PC-9 (cell line): Measurements from ENCODE around the gene FAM241B. TPM values are rescaled to one million over a fixed set of nuclear protein-coding genes. Genes with fewer than 3 reads are reported as not detected.

Source experiments
- BruUV-seq: library from RNA; stranded (reverse); fragments of 400-500 nt; replicated peaks from 2 replicates; lab custom pipeline; 2021; lab: Mats Ljungman, UMichigan
- CTCF ChIA-PET: fragments of 300-600 bp; sonication (Branson Sonifier 250); formaldehyde crosslinking; loops from one replicate; lab custom pipeline; 2022; ENCODE audit warnings: antibody characterized with exemption; lab: Charles Lee
- POLR2A ChIA-PET: fragments of 300-600 bp; sonication (Branson Sonifier 250); formaldehyde crosslinking; loops from one replicate; lab custom pipeline; 2022; ENCODE audit warnings: antibody characterized with exemption; ENCODE audit not compliant: unreplicated experiment; lab: Charles Lee
- DNase-seq, 2 experiments: peaks; one replicate each; pipeline versions ENCODE4 v3.0.0 to v3.0.0-alpha.2; 2015 to 2022; ENCODE audit warnings: mixed read lengths in 1 of 2
- H2AFZ ChIP-seq: fragments of 200-600 bp; sonication (generic); 2 replicates; pipeline ENCODE4 v1.8.1; 2017; ENCODE audit warnings: antibody characterized with exemption
- H3F3A ChIP-seq: fragments of 200-600 bp; sonication (generic); 2 replicates; pipeline ENCODE4 v1.8.1; 2017; ENCODE audit warnings: antibody characterized with exemption, mild to moderate bottlenecking, low read depth; ENCODE audit not compliant: insufficient read depth
- H3K27ac ChIP-seq: fragments of 200-600 bp; sonication (generic); 2 replicates; pipeline ENCODE4 v1.6.1; 2016; ENCODE audit warnings: mixed run types
- H3K27me3 ChIP-seq: fragments of 200-600 bp; sonication (generic); 2 replicates; pipeline ENCODE4 v1.6.1; 2016; ENCODE audit warnings: low read depth, mixed run types; ENCODE audit not compliant: insufficient read depth
- H3K36me3 ChIP-seq: fragments of 200-600 bp; sonication (generic); 2 replicates; pipeline ENCODE4 v1.6.1; 2016; ENCODE audit warnings: low read depth, mixed run types
- H3K4me1 ChIP-seq: fragments of 200-600 bp; sonication (generic); replicated peaks from 2 replicates; pipeline ENCODE4 v1.6.1; 2016; ENCODE audit warnings: mixed run types; ENCODE audit not compliant: insufficient read depth
- H3K4me2 ChIP-seq: fragments of 200-600 bp; sonication (generic); 2 replicates; pipeline ENCODE4 v1.6.1; 2017; ENCODE audit warnings: mixed run types
- H3K4me3 ChIP-seq: fragments of 200-600 bp; sonication (generic); 2 replicates; pipeline ENCODE4 v1.6.1; 2016; ENCODE audit warnings: mixed run types
- H3K79me2 ChIP-seq: fragments of 200-600 bp; sonication (generic); 2 replicates; pipeline ENCODE4 v1.6.1; 2017; ENCODE audit warnings: low read depth, mixed run types
- H3K9me2 ChIP-seq: fragments of 200-600 bp; sonication (generic); 2 replicates; pipeline ENCODE4 v1.8.1; 2017; ENCODE audit warnings: mild to moderate bottlenecking; ENCODE audit not compliant: insufficient read depth
- H3K9me3 ChIP-seq: fragments of 200-600 bp; sonication (generic); 2 replicates; pipeline ENCODE4 v1.8.1; 2016; ENCODE audit warnings: low read depth; ENCODE audit not compliant: insufficient read depth
- H4K20me1 ChIP-seq: fragments of 200-600 bp; sonication (generic); 2 replicates; pipeline ENCODE4 v1.8.1; 2017; ENCODE audit not compliant: insufficient read depth
- CTCF ChIP-seq: fragments of 200-600 bp; sonication (generic); conservative IDR thresholded peaks from 2 replicates; pipeline ENCODE4 v1.6.1; 2017; ENCODE audit warnings: mixed run types, antibody characterized with exemption, mild to moderate bottlenecking, moderate library complexity
- EZH2 ChIP-seq: fragments of 200-600 bp; sonication (generic); IDR thresholded peaks from 2 replicates; pipeline ENCODE4 v1.8.0; 2017; ENCODE audit warnings: antibody characterized with exemption, low read depth
- intact Hi-C: fragments of 100-400 bp; cut with micrococcal nuclease; formaldehyde crosslinking; loops from one replicate; pipeline ENCODE4 v1.10.0; 2022; ENCODE audit not compliant: unreplicated experiment
- total RNA-seq: library from RNA; stranded (reverse); gene quantifications from 2 replicates; pipeline ENCODE4 v1.2.3, GENCODE V29; 2021

Gene FAM241B
- total RNA-seq, 1 experiment from 2014 or later, result 10.7 TPM

GRCh38 chr10:69679736-69680135, 49.7 kb downstream of the FAM241B start:
- H3K4me3 ChIP-seq, result no peak overlapping the region
- H3K27me3 ChIP-seq, result peaks cover 96% of the 10 kb centered on the region
- no peak for TF ChIP-seq CTCF
- H3K4me1 ChIP-seq, result no peaks in the 10 kb centered on the region
- H3K9me2 ChIP-seq, result no peaks in the 10 kb centered on the region
- H3K36me3 ChIP-seq, result no peaks in the 10 kb centered on the region
- intact Hi-C loops, result no loop called here
- no peaks in the 10 kb centered on the region for H3F3A ChIP-seq
- no TSS peak for BruUV-seq
- no peak overlapping the region for H2AFZ ChIP-seq
- ChIA-PET POLR2A (interaction anchor here (0.7 kb wide), 1 partner anchor 237 kb away, joined by 3 read pairs; no protein-coding TSS in a partner anchor), CTCF (interaction anchor here (0.6 kb wide), 1 partner anchor 252 kb away, joined by 3 read pairs; no protein-coding TSS in a partner anchor)
- H3K27ac ChIP-seq, result no peak overlapping the region
- no peak for DNase-seq
- H3K79me2 ChIP-seq, result no peaks in the 10 kb centered on the region
- H3K9me3 ChIP-seq, result no peaks in the 10 kb centered on the region; the same call in 1 of the 2 replicates
- no peak overlapping the region for H3K4me2 ChIP-seq
- 0 out of 2 replicates have a peak, but pooled peaks cover 3% of the 10 kb centered on the region for H4K20me1 ChIP-seq

GRCh38 chr10:69680610-69681009, 50.6 kb downstream of the FAM241B start:
- Histone ChIP-seq H3F3A (no peaks in the 10 kb centered on the region), H2AFZ (no peak overlapping the region), H3K36me3 (no peaks in the 10 kb centered on the region), H3K27me3 (peaks cover 95% of the 10 kb centered on the region), H3K27ac (no peak overlapping the region), H3K4me1 (no peaks in the 10 kb centered on the region), H3K4me2 (no peak overlapping the region), H3K9me2 (no peaks in the 10 kb centered on the region), H3K9me3 (no peaks in the 10 kb centered on the region), H3K79me2 (no peaks in the 10 kb centered on the region), H4K20me1 (0 out of 2 replicates have a peak, but pooled peaks cover 3% of the 10 kb centered on the region), H3K4me3 (no peak overlapping the region)
- intact Hi-C loops, result no loop called here
- ChIA-PET POLR2A (no interaction called here), CTCF (no interaction called here)
- TF ChIP-seq CTCF (no peak), EZH2 (no peak)
- no peak for DNase-seq
- no TSS peak for BruUV-seq

DNA sequence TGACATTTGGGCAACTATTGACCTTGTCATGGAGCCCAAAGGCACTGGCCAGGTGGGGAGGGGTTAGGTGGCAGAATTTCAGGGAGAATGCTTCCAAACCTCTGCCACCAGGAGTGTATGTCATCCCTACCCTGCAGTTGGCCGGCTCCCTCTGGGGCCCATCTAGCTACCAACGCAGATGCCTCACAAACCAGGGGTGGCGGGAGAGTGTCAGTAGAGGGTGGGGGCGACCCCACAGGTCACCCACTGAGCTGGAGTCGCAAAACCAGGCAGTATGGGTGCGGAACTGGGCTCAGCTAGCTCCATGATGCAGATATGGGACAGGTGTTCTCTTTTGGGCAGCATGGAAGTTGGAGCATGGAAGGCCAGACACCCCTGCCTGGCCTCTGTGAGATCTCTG, 51.4 kb downstream of the FAM241B start:
- Histone ChIP-seq H3K4me2 (no peak overlapping the region), H3K4me1 (no peaks in the 10 kb centered on the region), H3K9me3 (no peaks in the 10 kb centered on the region), H4K20me1 (0 out of 2 replicates have a peak, but pooled peaks cover 3% of the 10 kb centered on the region), H2AFZ (no peak overlapping the region), H3F3A (no peaks in the 10 kb centered on the region), H3K79me2 (no peaks in the 10 kb centered on the region), H3K27ac (no peak overlapping the region), H3K9me2 (no peaks in the 10 kb centered on the region), H3K27me3 (peaks cover 95% of the 10 kb centered on the region), H3K36me3 (no peaks in the 10 kb centered on the region), H3K4me3 (no peak overlapping the region)
- intact Hi-C loops, result no loop called here
- CTCF ChIA-PET, result interaction anchor here (0.6 kb wide), 1 partner anchor 170 kb away, joined by 5 read pairs; no protein-coding TSS in a partner anchor
- POLR2A ChIA-PET, result no interaction called here
- TF ChIP-seq CTCF (no peak), EZH2 (no peak)
- no peak for DNase-seq
- no TSS peak for BruUV-seq
